Suprapubic skin (tissue), 4 donors: ENCODE measurements around the gene DDC. TPM values are rescaled to one million over a fixed set of nuclear protein-coding genes. Genes with fewer than 3 reads are reported as not detected.

Experiments
- DNase-seq, 2 donors: peaks; one replicate each; pipeline ENCODE4 v3.0.0-alpha.2; 2019; ENCODE audit warnings: low spot score in 2 of 2
- H3K27ac ChIP-seq: fragments of 200-600 bp; sonication (generic); one replicate; pipeline ENCODE4 v1.5.1; 2019
- H3K27me3 ChIP-seq: fragments of 200-600 bp; sonication (generic); one replicate; pipeline ENCODE4 v1.5.1; 2019
- H3K36me3 ChIP-seq: fragments of 200-600 bp; sonication (generic); one replicate; pipeline ENCODE4 v1.5.1; 2019
- H3K4me1 ChIP-seq: fragments of 200-600 bp; sonication (generic); one replicate; pipeline ENCODE4 v1.5.1; 2019
- H3K4me3 ChIP-seq: fragments of 200-600 bp; sonication (generic); one replicate; pipeline ENCODE4 v1.5.1; 2019; ENCODE audit warnings: mild to moderate bottlenecking
- H3K9me3 ChIP-seq: fragments of 200-600 bp; sonication (generic); one replicate; pipeline ENCODE4 v1.5.1; 2019
- CTCF ChIP-seq, 2 donors: fragments of 200-600 bp in 1 of 2; fragments of 450-650 bp in 1 of 2; sonication (generic) in 1 of 2; IDR thresholded peaks; one replicate each; pipeline ENCODE4 v1.5.1; 2016 to 2019; ENCODE audit warnings: antibody characterized with exemption in 2 of 2, mild to moderate bottlenecking in 1 of 2, moderate library complexity in 1 of 2
- EP300 ChIP-seq: sonication (generic); formaldehyde crosslinking; IDR thresholded peaks from one replicate; pipeline ENCODE4 v1.6.1; 2017; ENCODE audit warnings: antibody characterized with exemption
- POLR2A ChIP-seq, 2 donors: fragments of 450-650 bp; IDR thresholded peaks; one replicate each; pipeline ENCODE4 v1.6.1; 2017; ENCODE audit warnings: antibody characterized with exemption in 2 of 2, mild to moderate bottlenecking in 2 of 2, moderate library complexity in 2 of 2
- POLR2AphosphoS5 ChIP-seq, 3 donors: sonication (generic); formaldehyde crosslinking; IDR thresholded peaks; one replicate each; pipeline ENCODE4 v1.6.1; 2017; ENCODE audit warnings: antibody characterized with exemption in 3 of 3
- WGBS: methylation state at CpG from one replicate; pipeline ENCODE4 v1.1.5; 2018; 5-methylcytosine and 5-hydroxymethylcytosine counted together
- total RNA-seq, 4 donors: library from RNA; depleted of rRNA; stranded (reverse); fragments of >200 nt; gene quantifications; one replicate each; pipeline ENCODE4 v1.1.0, GENCODE V29; 2016

The DDC gene
- total RNA-seq, 4 donors from 2014 or later, result 1.6 to 3.6 TPM; not detected in 2

- Histone ChIP-seq H3K9me3 (no peaks in the 10 kb centered on the region), H3K27me3 (no peaks in the 10 kb centered on the region), H3K36me3 (peaks cover 33% of the 10 kb centered on the region), H3K4me1 (no peaks in the 10 kb centered on the region), H3K4me3 (no peak overlapping the region), H3K27ac (no peak overlapping the region)
- 86% methylated on average over 18 of the region's 18 CpGs for WGBS
- DNase-seq, result no peak
- TF ChIP-seq EP300 (no peak), POLR2A (IDR thresholded peaks at IDR 0.05) (no peak), POLR2AphosphoS5 (IDR thresholded peaks at IDR 0.05) (no peak), CTCF (IDR thresholded peaks at IDR 0.05) (no peak)
These were observed 33.5 kb upstream of the DDC start for GRCh38 chr7:50598460-50599343.

- H3K4me3 ChIP-seq, result no peak overlapping the region
- no peak overlapping the region for H3K27ac ChIP-seq
- WGBS, result 86% methylated on average over 4 of the region's 4 CpGs
- no peak for TF ChIP-seq POLR2AphosphoS5 (IDR thresholded peaks at IDR 0.05)
- no peak for TF ChIP-seq POLR2A (IDR thresholded peaks at IDR 0.05)
- no peak for TF ChIP-seq EP300
- TF ChIP-seq CTCF (IDR thresholded peaks at IDR 0.05), result no peak
- peaks cover 35% of the 10 kb centered on the region for H3K36me3 ChIP-seq
- no peak for DNase-seq
- H3K4me1 ChIP-seq, result no peaks in the 10 kb centered on the region
- H3K27me3 ChIP-seq, result no peaks in the 10 kb centered on the region
- H3K9me3 ChIP-seq, result no peaks in the 10 kb centered on the region
These were observed 31.3 kb upstream of the DDC start for GRCh38 chr7:50596484-50596883.

GRCh38 chr7:50595491-50596102, 30.4 kb upstream of the DDC start:
- WGBS, result 58% methylated on average over 5 of the region's 5 CpGs

GRCh38 chr7:50594734-50595485, 29.7 kb upstream of the DDC start:
- H3K27me3 ChIP-seq, result no peaks in the 10 kb centered on the region
- H3K27ac ChIP-seq, result no peak overlapping the region
- no peak for DNase-seq
- peaks cover 35% of the 10 kb centered on the region for H3K36me3 ChIP-seq
- TF ChIP-seq CTCF (IDR thresholded peaks at IDR 0.05) (no peak), POLR2AphosphoS5 (IDR thresholded peaks at IDR 0.05) (no peak), POLR2A (IDR thresholded peaks at IDR 0.05) (no peak), EP300 (no peak)
- H3K4me1 ChIP-seq, result no peaks in the 10 kb centered on the region
- 85% methylated on average over 7 of the region's 7 CpGs for WGBS
- H3K9me3 ChIP-seq, result no peaks in the 10 kb centered on the region
- no peak overlapping the region for H3K4me3 ChIP-seq

More at GRCh38 chr7:50595491-50596102, 30.4 kb upstream of the DDC start:
- no peak overlapping the region for H3K27ac ChIP-seq
- no peak for TF ChIP-seq EP300
- no peak for TF ChIP-seq POLR2AphosphoS5 (IDR thresholded peaks at IDR 0.05)
- peak; percentile 25 to 33 for TF ChIP-seq CTCF (IDR thresholded peaks at IDR 0.05)
- no peak for DNase-seq
- no peaks in the 10 kb centered on the region for H3K4me1 ChIP-seq
- no peaks in the 10 kb centered on the region for H3K9me3 ChIP-seq
- H3K4me3 ChIP-seq, result no peak overlapping the region
- H3K27me3 ChIP-seq, result no peaks in the 10 kb centered on the region
- peaks cover 35% of the 10 kb centered on the region for H3K36me3 ChIP-seq

GRCh38 chr7:50594136-50594535, 28.9 kb upstream of the DDC start:
- no peak for DNase-seq
- Histone ChIP-seq H3K4me3 (no peak overlapping the region), H3K27me3 (no peaks in the 10 kb centered on the region), H3K9me3 (no peaks in the 10 kb centered on the region), H3K4me1 (no peaks in the 10 kb centered on the region), H3K27ac (no peak overlapping the region), H3K36me3 (peaks cover 31% of the 10 kb centered on the region)
- 91% methylated on average over 4 of the region's 4 CpGs for WGBS
- TF ChIP-seq CTCF (IDR thresholded peaks at IDR 0.05) (no peak), POLR2AphosphoS5 (IDR thresholded peaks at IDR 0.05) (no peak), EP300 (no peak)
